ENCODE measurements around the gene ATP6V1F.

DNA sequence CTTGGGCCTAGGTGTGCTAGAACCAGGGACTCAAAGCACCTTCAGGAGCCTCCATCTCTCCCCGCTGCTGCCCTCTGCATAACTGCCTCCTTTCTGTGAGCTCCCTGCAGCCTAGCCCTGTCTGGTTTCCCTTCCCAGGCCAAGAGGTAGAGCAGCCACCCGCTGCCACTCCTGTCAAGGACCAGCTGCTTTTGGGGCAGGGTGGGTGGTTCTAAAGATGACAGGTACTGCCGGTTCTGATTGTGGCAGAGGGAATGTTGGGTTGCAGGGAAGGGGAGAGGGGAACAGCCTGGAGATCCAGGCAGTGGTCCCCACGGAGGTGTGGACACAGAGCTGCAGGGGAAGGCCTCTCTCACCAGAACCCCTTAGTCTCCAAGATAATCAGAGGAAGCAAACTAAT is 36.1 kb upstream of the ATP6V1F start:
- TF ChIP-seq, protein P1, sequence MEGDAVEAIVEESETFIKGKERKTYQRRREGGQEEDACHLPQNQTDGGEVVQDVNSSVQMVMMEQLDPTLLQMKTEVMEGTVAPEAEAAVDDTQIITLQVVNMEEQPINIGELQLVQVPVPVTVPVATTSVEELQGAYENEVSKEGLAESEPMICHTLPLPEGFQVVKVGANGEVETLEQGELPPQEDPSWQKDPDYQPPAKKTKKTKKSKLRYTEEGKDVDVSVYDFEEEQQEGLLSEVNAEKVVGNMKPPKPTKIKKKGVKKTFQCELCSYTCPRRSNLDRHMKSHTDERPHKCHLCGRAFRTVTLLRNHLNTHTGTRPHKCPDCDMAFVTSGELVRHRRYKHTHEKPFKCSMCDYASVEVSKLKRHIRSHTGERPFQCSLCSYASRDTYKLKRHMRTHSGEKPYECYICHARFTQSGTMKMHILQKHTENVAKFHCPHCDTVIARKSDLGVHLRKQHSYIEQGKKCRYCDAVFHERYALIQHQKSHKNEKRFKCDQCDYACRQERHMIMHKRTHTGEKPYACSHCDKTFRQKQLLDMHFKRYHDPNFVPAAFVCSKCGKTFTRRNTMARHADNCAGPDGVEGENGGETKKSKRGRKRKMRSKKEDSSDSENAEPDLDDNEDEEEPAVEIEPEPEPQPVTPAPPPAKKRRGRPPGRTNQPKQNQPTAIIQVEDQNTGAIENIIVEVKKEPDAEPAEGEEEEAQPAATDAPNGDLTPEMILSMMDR (IDR thresholded peaks at IDR 0.05): no peak
- TF ChIP-seq POLR2A (IDR thresholded peaks at IDR 0.05): no peak

All from stomach (tissue), 4 donors.